Neural cell (in vitro differentiated cells): ENCODE results near the gene SMAD1. TPM values are rescaled to one million over a fixed set of nuclear protein-coding genes. Genes with fewer than 3 reads are reported as not detected.

Experiments
- H2AFZ ChIP-seq: fragments of 200-600, 300-800 bp; sonication (generic), shearing (Covaris generic); 2 replicates; pipeline ENCODE4 v1.6.0; 2014; ENCODE audit warnings: low read depth, mild to moderate bottlenecking, antibody characterized with exemption, low read length, moderate library complexity
- H3F3A ChIP-seq: fragments of 200-600 bp; shearing (Covaris generic); 2 replicates; pipeline ENCODE4 v1.6.1; 2016; ENCODE audit warnings: mild to moderate bottlenecking, moderate library complexity, mixed read lengths, antibody characterized with exemption, low read length; ENCODE audit not compliant: insufficient read depth, poor library complexity, severe bottlenecking
- H3K27ac ChIP-seq: fragments of 200-600, 300-800 bp; sonication (generic), shearing (Covaris generic); 2 replicates; pipeline ENCODE4 v1.5.1; 2014; ENCODE audit warnings: mild to moderate bottlenecking, low read length, moderate library complexity
- H3K27me3 ChIP-seq: fragments of 300-800, 200-600 bp; sonication (generic), shearing (Covaris generic); 2 replicates; pipeline ENCODE4 v1.6.0; 2014; ENCODE audit warnings: mild to moderate bottlenecking, low read depth, low read length, moderate library complexity; ENCODE audit not compliant: insufficient read depth
- H3K36me3 ChIP-seq: fragments of 300-800, 200-600 bp; sonication (generic), shearing (Covaris generic); 2 replicates; pipeline ENCODE4 v1.5.1; 2014; ENCODE audit warnings: mild to moderate bottlenecking, antibody characterized with exemption, low read length, moderate library complexity; ENCODE audit not compliant: insufficient read depth
- H3K4me2 ChIP-seq: fragments of 300-800, 200-600 bp; sonication (generic), shearing (Covaris generic); 2 replicates; pipeline ENCODE4 v1.6.0; 2014; ENCODE audit warnings: mild to moderate bottlenecking, low read length
- H3K4me3 ChIP-seq: fragments of 300-800, 200-600 bp; sonication (generic), shearing (Covaris generic); 2 replicates; pipeline ENCODE4 v1.5.1; 2014; ENCODE audit warnings: mild to moderate bottlenecking, low read length, moderate library complexity
- H3K79me2 ChIP-seq: fragments of 200-600 bp; shearing (Covaris generic); replicated peaks from 2 replicates; pipeline ENCODE4 v1.6.0; 2014; ENCODE audit warnings: mild to moderate bottlenecking, low read length, moderate library complexity; ENCODE audit not compliant: insufficient read depth
- H3K9ac ChIP-seq: fragments of 300-800, 200-600 bp; sonication (generic), shearing (Covaris generic); 2 replicates; pipeline ENCODE4 v1.6.1; 2016; ENCODE audit warnings: mild to moderate bottlenecking, low read length, mixed read lengths
- H3K9me2 ChIP-seq: fragments of 200-600 bp; shearing (Covaris generic); 2 replicates; pipeline ENCODE4 v1.6.1; 2016; ENCODE audit warnings: mild to moderate bottlenecking, low read length, mixed read lengths; ENCODE audit not compliant: insufficient read depth
- H3K9me3 ChIP-seq: fragments of 200-600, 300-800 bp; sonication (generic), shearing (Covaris generic); 2 replicates; pipeline ENCODE4 v1.6.1; 2016; ENCODE audit warnings: mild to moderate bottlenecking, mixed run types, low read length, moderate library complexity, mixed read lengths
- H4K20me1 ChIP-seq: fragments of 200-600 bp; shearing (Covaris generic); 2 replicates; pipeline ENCODE4 v1.6.1; 2016; ENCODE audit warnings: mild to moderate bottlenecking, mixed run types; ENCODE audit not compliant: insufficient read depth
- EP300 ChIP-seq: fragments of 450-650 bp; conservative IDR thresholded peaks from 2 replicates; pipeline ENCODE4 v1.6.1; 2014; ENCODE audit warnings: antibody characterized with exemption, mild to moderate bottlenecking, moderate library complexity; ENCODE audit not compliant: poor library complexity, severe bottlenecking
- EZH2 ChIP-seq: fragments of 200-600, 300-800 bp; shearing (Covaris generic), sonication (generic); IDR thresholded peaks from 2 replicates; pipeline ENCODE4 v1.6.1; 2014; ENCODE audit warnings: antibody characterized with exemption, low read length, borderline replicate concordance, mild to moderate bottlenecking; ENCODE audit not compliant: insufficient read depth, poor library complexity, severe bottlenecking
- MXI1 ChIP-seq: fragments of 450-650 bp; conservative IDR thresholded peaks from 2 replicates; pipeline ENCODE4 v1.6.1; 2014; ENCODE audit warnings: antibody characterized with exemption, mild to moderate bottlenecking; ENCODE audit not compliant: poor library complexity, severe bottlenecking
- POLR2AphosphoS5 ChIP-seq: IDR thresholded peaks from 2 replicates; pipeline ENCODE4 v1.6.1; 2012
- RAD21 ChIP-seq: fragments of 450-650 bp; conservative IDR thresholded peaks from 2 replicates; pipeline ENCODE4 v1.6.1; 2014; ENCODE audit warnings: antibody characterized with exemption, mild to moderate bottlenecking, moderate library complexity
- SMC3 ChIP-seq: fragments of 450-650 bp; conservative IDR thresholded peaks from 2 replicates; pipeline ENCODE4 v1.6.1; 2014; ENCODE audit warnings: antibody characterized with exemption, mild to moderate bottlenecking, moderate library complexity; ENCODE audit not compliant: poor library complexity
- TAF1 ChIP-seq: IDR thresholded peaks from 2 replicates; pipeline ENCODE4 v1.6.1; 2012; ENCODE audit warnings: low read depth
- polyA plus RNA-seq: library from polyadenylated mRNA; depleted of rRNA; stranded (reverse); fragments of >200 nt; gene quantifications from 2 replicates; pipeline ENCODE4 v1.2.3, GENCODE V29; 2014
- TF ChIP-seq, protein P1 (sequence below): IDR thresholded peaks from 2 replicates; pipeline ENCODE4 v1.6.1; 2012; ENCODE audit warnings: borderline replicate concordance
- TF ChIP-seq, protein P2 (sequence below): fragments of 450-650 bp; IDR thresholded peaks from 2 replicates; pipeline ENCODE4 v1.5.1; 2014; ENCODE audit warnings: antibody characterized with exemption, mild to moderate bottlenecking, moderate library complexity; ENCODE audit not compliant: poor library complexity, severe bottlenecking

The SMAD1 gene
- polyA plus RNA-seq, 1 donor from 2014 or later, result 31.7 TPM

DNA sequence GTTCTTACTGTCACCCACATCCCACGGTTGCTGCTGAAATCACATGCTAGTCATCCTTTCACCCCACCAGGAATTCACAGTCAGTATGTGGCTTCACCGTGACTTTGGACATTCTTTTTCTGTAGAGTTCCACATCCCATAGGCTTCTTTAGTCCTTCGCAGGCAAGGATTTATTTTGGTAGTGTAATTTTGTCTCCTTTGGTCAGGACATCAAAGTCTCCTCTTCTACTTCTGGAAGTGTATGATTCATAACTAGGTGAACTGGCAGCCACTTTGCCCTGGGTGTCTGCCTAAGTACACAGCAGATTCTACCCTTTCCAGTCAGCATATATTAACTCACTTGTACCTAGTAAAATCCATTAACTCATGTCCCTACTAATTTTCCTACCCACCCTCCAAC, 99.3 kb downstream of the SMAD1 start:
- Histone ChIP-seq H3K27me3 (no peaks in the 10 kb centered on the region), H3K27ac (no peak overlapping the region), H4K20me1 (no peaks in the 10 kb centered on the region), H3K9ac (no peak overlapping the region), H3K9me3 (no peaks in the 10 kb centered on the region), H3K4me3 (no peak overlapping the region), H3K36me3 (no peaks in the 10 kb centered on the region), H2AFZ (no peak overlapping the region), H3K9me2 (no peaks in the 10 kb centered on the region), H3F3A (no peaks in the 10 kb centered on the region), H3K79me2 (no peaks in the 10 kb centered on the region), H3K4me2 (no peak overlapping the region)
- TF ChIP-seq MXI1 (no peak), RAD21 (no peak), TAF1 (no peak), POLR2AphosphoS5 (no peak), EP300 (no peak), SMC3 (no peak), EZH2 (no peak)
- TF ChIP-seq, protein P1, sequence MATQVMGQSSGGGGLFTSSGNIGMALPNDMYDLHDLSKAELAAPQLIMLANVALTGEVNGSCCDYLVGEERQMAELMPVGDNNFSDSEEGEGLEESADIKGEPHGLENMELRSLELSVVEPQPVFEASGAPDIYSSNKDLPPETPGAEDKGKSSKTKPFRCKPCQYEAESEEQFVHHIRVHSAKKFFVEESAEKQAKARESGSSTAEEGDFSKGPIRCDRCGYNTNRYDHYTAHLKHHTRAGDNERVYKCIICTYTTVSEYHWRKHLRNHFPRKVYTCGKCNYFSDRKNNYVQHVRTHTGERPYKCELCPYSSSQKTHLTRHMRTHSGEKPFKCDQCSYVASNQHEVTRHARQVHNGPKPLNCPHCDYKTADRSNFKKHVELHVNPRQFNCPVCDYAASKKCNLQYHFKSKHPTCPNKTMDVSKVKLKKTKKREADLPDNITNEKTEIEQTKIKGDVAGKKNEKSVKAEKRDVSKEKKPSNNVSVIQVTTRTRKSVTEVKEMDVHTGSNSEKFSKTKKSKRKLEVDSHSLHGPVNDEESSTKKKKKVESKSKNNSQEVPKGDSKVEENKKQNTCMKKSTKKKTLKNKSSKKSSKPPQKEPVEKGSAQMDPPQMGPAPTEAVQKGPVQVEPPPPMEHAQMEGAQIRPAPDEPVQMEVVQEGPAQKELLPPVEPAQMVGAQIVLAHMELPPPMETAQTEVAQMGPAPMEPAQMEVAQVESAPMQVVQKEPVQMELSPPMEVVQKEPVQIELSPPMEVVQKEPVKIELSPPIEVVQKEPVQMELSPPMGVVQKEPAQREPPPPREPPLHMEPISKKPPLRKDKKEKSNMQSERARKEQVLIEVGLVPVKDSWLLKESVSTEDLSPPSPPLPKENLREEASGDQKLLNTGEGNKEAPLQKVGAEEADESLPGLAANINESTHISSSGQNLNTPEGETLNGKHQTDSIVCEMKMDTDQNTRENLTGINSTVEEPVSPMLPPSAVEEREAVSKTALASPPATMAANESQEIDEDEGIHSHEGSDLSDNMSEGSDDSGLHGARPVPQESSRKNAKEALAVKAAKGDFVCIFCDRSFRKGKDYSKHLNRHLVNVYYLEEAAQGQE, result no peak
- TF ChIP-seq, protein P2, sequence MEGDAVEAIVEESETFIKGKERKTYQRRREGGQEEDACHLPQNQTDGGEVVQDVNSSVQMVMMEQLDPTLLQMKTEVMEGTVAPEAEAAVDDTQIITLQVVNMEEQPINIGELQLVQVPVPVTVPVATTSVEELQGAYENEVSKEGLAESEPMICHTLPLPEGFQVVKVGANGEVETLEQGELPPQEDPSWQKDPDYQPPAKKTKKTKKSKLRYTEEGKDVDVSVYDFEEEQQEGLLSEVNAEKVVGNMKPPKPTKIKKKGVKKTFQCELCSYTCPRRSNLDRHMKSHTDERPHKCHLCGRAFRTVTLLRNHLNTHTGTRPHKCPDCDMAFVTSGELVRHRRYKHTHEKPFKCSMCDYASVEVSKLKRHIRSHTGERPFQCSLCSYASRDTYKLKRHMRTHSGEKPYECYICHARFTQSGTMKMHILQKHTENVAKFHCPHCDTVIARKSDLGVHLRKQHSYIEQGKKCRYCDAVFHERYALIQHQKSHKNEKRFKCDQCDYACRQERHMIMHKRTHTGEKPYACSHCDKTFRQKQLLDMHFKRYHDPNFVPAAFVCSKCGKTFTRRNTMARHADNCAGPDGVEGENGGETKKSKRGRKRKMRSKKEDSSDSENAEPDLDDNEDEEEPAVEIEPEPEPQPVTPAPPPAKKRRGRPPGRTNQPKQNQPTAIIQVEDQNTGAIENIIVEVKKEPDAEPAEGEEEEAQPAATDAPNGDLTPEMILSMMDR, result no peak

DNA sequence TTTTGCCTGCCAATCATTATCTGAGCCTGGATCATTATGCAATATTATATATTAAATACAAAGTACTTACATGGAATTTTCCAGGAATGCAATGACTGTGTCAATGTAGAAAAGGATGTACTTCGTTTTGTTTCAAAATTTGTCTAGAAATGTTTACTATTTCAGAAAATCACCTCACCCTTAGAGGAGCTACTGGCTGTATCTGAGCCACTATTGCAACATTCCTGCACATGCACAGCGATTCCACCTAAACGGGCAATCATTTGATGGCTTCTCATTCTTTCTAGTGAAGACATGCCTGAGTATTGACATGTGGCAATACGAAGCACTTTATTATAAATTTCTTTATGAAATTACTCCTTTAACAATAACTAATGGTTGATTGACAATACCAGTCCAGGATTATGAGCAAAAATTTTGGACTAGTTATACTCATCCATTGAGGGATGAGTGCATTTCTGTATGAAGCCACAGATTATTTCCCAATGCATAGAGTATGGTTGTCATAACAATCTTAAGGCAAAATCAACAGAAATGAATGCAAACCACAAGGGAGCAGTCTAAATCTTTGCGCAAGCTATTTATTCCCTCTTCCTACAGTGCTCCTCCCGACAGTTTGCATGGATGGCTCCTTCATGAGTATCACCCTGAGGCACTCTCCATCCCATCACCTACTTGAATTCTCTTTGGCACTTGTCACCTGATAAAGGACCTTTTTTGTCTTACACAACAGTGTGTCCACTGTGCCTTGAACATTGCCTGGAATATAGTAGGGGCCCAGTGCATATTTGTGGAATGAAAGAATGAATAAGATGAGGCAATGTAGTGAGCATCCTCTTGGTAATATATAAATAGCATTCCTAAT, 101.8 kb downstream of the SMAD1 start:
- H3K9ac ChIP-seq, result no peak overlapping the region
- H4K20me1 ChIP-seq, result no peaks in the 10 kb centered on the region
- H3K9me2 ChIP-seq, result no peaks in the 10 kb centered on the region
- H3K27ac ChIP-seq, result no peak overlapping the region
- no peak overlapping the region for H2AFZ ChIP-seq
- H3K27me3 ChIP-seq, result no peaks in the 10 kb centered on the region
- no peak overlapping the region for H3K4me2 ChIP-seq
- no peak overlapping the region for H3K4me3 ChIP-seq
- H3K79me2 ChIP-seq, result no peaks in the 10 kb centered on the region
- peak; percentile 23 for TF ChIP-seq EP300
- TF ChIP-seq MXI1, result no peak
- no peaks in the 10 kb centered on the region for H3K36me3 ChIP-seq
- no peaks in the 10 kb centered on the region for H3K9me3 ChIP-seq
- no peaks in the 10 kb centered on the region for H3F3A ChIP-seq
